Inferior parietal cortex (tissue), 1 donor: ENCODE data around the gene MEN1.

ENCODE experiments used
- DNase-seq: peaks from one replicate; pipeline ENCODE4 v3.0.0-alpha.2; 2016; ENCODE audit errors: extremely low spot score

Gene MEN1

DNA sequence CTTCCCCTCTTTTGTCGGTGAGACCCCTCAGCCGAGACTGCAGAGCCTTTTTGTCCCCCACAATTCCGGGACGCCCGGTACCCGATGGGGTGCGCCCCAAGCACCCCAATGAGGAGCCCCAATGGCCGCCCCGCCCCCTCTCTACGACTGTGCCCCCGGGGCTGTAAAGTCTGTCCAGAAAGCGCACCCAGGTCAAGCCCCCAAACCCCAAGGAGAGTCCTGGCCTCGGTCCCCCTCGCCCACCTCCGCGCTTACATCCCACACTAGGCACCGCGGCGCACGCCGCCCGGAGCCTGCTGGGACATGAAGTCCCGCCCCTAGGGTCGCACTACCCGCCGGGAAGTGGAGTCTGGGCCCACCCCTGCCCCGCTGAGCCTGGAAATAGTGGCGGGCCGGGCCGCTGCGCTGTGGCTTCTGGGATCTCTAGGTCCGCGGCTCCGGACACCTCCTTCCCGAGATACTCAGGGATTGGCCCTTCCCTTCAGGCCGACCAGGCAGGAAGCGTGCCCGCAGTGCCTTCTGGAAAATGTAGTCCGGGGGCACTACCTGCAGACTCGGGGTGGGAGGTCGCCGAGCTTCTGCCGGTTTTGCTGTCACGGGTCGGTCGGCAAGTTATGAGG lies at the start of gene MEN1:
MEN1 (minus strand) TSS at position 281 of the 620 bp plus-strand sequence. CDS start 442 bp downstream, outside the sequence.
- peak; percentile 95 for DNase-seq

DNA sequence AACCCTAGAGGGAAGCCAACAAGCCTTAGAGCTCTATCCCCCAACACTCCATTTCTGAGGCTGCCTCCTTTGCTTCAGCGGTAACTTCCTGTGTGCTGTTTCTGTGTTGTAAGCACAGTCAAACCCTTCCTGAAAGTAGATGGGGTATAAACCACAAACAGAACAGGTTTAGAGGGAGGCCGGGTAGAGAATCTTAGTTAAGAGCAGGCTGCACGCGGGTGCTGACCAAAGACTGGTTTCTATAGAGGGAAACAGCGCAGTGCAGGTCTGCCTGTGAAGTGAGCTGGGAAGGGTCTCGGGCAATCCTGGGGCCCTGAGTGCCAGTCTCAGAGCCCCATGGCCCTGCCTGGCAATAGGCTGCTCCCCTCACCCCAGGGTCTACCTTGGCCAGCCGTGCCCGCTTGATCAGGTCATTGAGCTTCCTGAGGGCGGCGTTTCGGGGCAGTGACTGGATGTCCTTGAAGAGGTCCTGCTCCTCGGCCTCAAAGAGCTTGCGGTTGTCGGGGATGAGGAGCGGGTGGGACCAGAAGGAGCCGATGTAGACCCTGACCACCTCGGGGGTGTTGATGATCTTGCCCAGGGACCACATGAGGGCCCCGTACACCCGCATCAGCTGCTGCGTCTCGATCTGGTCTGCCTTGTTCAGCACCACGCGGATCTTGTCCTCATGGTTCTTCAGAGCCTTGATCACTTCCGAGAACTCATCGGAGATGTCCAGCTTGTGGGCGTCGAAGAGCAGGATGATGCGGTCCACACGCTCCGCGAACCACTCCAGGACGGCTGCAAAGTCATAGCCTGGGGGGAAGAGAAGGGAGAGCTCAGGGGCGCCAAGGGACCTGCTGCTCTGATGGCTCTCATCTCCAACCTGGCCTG lies 49.4 kb upstream of the MEN1 start:
- no peak for DNase-seq

DNA sequence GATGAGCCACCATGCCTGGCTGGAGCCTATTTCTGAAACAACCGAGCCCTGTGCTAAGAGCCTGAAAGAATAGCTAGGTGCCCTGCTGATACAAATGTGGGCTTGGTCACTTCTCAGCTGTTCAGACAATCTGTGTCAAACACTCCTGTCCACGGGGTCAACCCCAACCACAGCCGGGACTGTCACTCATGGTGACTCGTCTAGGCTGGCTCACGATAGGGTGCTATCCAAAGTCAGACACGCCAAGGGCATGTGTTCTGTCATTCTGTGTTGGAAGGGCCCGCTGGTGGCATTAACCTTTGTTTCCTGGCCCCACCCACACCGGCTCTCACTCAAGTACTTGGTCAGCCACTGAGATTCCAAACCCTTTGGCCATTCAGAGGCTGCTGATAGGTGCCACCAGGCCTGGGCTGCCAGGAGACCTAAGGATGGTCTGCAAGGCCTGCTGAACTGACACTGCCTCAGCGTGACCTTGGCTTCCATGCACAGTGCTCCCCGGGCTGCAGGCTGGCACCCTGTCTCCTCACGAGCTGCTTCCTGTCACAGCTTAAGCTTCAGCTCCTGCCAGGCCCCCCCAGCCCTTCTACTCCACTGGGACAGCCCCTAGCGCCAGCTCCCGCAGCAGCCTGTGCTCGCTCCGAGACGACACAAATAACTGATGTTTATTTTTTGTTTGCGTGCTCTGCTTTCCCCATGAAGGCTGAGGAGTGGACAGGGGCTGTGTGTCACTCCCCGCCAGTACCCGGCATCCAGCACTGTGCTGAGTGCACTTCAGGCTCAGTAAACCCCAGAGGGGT lies 48.3 kb upstream of the MEN1 start:
- DNase-seq, result no peak

DNA sequence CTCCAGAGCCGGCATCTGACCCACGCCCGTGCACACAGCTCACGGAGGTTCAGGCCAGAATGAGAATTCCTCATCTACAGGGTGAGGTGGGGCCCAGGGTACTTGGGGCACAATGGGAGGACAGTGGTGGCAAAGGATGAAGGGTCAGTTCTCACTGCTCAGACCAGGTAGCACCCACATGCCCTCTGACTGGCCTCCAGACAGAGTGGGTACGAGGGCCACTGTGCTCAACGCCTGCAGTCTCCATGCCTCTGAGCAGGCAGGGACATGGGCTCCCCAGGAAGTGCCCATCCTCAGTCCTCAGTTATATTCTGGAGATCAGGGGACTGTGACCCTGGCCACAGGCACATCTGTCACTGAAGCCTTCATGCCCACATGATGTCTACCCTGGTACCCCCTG lies 47.1 kb upstream of the MEN1 start:
- no peak for DNase-seq

DNA sequence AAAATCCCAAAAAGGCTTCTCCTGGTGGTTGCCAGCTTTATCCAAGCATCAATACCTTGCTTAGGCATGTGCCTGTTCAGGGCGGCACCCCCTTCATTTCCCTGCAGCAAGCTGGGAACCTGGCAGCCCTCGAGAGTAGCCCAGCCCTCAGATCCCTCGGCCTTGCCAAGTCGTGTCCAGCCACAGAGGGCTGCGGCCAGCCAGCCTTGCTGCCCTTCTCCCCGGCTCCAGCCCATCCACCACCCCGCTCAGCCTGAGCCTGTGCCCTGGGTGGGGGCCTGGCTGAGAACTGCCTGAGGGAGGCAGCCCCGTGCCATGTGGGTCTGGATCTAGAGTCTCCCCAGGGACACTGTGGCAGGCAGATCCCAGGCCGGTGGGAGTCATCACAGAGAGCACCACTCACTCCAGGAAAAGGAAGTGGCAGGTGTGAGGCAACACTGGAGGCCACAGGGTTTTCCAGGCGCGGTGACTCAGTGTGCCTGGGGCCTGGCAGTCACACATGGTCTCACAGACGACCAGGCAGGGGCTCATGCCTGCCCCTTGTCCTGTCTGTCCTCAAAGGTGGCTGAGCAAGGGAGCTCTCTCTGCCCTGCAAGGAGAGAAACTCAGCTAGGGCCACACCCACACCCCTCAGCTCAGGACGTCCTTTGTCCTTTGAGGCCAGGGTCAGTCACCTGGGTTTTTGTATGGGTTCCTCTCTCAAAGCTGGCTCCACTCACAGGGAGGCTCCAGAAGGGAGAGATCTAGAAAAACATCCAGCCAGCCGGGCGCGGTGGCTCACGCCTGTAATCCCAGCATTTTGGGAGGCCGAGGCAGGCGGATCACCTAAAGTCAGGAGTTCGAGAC lies 46.3 kb upstream of the MEN1 start:
- DNase-seq, result no peak

DNA sequence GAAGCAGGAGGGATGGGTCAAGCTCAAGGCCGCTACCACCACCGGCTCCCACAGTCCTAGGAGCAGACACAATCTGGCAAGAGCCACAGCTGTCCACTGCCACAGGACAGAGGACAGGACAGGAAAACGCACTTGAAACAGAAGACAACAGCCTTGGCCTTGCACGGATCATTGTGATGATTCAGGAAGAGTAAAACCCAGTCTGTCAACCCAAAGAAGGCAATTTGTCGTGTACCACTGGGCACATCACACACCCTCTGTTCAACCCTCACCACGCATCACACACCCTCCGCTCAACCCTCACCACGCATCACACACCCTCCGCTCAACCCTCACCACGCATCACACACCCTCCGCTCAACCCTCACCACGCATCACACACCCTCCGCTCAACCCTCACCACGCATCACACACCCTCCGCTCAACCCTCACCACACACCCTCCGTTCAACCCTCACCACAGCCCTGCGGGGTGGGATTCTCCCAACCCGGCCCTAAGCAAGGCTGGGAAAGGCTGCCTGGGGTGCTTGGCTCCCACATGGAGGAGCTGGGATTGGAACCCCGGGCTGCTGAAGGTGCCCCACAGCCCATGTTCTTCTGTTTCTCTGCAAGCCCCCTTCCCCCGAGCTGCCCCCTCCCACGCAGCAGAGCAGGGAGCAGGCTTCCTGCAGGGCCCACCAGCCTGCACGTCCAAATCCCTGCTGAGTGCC lies 45.4 kb upstream of the MEN1 start:
- no peak for DNase-seq

DNA sequence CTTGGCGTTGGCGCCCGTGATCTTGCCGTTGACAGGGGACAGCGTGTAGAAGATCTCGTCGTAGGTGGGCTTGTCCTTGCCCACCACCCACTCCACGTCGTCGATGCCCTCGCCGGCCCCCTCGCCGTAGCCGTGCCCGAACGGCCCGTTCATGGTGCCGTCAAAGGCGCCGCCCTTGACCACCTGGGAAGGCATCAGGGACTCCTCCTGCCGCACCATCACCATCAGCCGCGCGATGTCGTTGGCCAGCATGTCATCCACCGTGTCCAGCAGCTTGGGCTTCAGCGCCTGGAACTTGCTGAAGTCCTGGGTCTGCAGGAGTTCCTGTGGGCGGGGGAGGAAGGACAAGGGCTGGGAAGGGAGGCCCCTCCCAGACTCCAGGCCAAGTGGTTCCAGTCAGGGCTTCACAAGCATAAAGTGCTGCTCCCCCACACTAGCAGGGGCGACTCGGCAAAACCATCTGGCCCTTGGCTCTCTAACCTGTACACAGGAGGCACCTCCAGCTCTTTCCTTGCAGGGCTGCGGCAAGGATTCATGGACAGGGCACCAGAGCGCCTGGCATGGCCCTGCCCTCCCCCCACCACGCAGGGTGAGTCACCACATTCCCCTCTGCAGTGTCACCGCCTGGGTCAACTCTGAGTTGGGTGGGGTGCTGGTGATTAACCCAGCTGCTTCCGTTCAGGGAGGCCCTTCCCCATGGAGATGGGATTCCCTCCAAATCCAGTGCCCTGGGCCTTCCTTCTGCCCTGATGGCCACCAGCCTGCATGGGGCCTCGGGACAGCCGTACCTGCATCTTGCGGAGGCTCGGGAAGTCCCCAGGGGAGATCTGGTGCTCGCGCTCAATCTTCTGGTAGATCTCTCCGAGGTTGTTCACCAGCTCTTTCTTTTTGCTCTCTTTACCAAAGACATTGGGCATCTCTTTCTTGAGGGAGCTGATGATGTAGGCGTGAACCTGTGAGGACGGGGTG lies 44.5 kb upstream of the MEN1 start:
- no peak for DNase-seq

DNA sequence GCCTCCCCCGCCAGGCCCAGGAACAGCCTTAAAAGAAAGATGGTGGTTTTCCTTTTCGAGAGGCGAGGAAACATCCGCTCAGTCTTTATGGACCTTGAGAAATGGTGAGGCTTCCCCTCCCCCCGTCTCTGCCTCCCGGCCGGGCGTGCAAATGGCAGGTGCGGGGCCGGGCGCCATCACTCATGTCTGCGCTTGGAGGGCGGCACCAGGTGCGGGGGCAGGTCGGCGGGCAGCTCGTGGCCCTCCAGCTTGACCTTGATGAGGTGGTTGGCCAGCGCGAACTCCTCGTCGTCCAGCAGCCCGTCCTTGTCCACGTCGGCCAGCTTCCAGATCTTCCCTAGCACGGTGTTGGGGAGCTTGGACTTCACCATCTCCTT lies 43.8 kb upstream of the MEN1 start:
- DNase-seq, result no peak

DNA sequence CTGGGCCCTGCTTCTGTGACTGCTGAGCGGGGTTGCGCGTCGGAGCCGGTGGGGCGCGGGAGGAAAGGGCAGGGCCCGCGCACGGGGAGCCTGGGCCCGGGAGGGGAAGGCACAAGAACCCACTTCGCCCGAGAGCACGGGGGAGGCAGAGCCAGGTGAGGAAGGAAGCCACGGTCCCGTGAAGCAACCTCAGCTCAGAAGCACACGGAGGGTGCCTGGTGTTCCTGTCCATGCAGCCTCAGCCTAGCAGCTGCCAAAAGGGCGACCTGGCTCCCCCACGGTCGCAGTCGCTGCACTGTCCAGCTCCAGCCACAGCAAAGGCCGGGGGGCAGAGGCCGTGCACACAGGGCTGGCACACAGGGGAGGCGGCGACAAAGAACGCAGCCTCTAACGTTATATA lies 43.4 kb upstream of the MEN1 start:
- DNase-seq, result no peak

DNA sequence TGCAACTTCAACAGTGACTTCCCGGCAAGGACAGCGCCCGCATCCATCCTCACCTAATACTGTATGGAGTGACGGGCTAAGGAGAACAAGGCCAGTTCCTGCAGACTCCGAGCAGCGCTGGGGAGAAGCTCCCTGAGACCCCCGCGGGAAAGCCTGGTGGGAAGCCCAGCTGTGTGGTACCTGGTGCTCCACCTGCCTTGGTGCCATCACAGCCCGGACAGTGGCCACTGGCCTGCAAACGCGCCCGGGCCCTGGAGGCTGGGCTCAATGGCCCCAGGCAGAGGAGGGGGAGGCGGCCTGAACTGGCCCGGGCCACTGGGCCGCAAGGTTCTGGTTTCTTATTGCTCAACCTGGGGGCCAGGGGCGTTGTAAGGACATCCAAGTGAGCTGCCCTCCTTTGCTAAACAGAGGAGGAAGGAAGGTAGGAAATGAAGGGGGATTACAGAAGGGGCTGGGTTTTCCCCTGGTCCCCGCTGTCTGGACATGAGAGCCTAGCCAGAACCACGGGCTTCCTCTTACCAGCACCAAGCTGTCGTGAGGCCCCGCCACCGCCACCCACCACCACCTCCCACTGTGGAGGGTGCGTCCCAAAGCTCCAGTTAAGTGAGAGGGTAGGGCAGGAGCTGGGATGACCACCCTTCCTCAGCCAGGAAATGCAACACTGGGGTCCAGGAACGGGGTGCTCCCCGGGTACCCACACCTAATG lies 42.6 kb upstream of the MEN1 start:
- no peak for DNase-seq

DNA sequence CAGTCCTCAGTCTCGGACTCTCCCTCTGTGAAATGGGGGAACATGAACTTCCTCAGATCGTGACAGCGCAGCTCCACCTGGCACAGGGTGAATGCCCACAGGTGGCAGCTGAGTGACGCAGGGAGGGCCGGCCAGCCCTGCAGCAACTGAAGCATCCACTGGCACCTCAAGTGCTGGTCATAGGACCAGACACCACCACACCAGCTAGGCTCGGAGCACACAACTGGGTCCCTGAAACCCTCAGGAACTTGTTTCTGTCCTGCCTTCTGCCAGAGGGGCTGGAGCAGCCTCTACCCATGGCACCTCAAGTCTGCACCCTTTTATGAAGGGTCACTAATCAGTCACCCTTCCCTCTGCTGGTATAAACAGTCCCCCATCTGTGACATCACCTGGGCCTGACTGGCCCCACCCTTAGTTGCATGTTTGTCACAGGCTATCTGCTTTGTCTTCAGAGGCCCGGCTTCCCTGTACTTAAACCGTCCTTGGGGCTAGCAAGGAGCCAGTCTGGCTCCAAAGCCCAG lies 41.5 kb upstream of the MEN1 start:
- DNase-seq, result no peak

DNA sequence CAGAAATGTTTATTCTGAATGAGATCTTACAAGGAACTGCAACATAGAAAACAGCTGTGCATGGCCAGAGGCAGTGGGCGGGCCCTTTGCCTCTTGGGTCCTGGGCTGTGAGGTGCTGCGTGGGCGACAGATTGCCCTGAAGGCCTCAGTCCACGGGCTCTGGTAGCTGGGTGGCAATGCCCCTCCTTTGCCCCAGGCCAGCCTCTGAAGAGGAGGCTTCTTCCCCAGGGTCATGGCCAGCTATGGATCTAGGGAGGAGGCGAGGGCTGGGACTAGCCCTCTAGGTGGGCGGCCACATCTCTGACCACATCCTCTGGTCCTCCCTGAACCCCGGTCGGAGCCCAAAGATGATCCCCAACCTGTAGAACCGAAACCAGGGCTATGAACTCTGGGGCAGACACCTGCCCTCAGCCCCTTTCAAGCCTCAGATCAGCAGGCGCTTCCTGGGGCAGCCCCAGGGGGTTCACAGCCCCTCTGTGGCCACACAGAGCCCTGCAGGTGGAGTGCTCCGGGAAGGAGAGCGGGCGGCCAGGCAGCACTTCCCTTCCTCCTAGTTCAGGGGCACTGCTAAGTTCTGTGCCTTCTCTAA lies 40.7 kb upstream of the MEN1 start:
- DNase-seq, result no peak

DNA sequence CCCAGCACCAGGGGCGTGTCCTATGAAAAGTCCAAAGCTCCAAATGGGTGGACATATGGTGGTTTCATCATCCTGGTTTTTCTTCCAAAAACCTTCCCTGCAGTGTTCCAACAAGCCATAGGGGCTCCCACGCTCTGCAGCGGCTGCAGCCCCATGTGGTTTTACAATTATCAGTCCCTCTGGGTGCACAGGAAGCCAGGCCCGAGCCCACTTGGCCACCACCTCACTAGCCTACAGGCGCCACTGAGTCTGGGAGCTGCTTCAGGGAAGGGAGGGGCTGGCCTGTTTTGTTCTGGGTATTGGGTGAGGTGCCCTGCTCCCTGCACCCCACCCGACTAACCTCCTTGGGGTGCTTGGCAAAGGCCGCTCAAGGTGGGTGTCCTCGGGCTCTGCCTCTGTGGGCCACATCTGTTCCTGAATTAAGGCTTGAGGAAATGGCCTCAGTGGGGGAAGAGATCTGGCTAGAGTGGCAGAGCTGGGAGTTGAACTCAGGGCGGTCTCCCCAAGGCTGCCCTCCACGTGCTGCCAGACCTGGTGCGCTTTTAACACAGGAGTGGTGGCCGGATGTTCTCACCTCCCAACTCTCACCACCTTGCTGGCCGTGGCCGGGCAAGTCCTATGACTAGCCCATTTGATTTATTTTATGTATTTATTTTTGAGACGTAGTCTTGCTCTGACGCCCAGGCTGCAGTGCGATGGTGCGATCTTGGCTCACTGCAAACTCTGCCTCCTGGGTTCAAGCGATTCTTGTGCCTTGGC lies 39.4 kb upstream of the MEN1 start:
- no peak for DNase-seq

DNA sequence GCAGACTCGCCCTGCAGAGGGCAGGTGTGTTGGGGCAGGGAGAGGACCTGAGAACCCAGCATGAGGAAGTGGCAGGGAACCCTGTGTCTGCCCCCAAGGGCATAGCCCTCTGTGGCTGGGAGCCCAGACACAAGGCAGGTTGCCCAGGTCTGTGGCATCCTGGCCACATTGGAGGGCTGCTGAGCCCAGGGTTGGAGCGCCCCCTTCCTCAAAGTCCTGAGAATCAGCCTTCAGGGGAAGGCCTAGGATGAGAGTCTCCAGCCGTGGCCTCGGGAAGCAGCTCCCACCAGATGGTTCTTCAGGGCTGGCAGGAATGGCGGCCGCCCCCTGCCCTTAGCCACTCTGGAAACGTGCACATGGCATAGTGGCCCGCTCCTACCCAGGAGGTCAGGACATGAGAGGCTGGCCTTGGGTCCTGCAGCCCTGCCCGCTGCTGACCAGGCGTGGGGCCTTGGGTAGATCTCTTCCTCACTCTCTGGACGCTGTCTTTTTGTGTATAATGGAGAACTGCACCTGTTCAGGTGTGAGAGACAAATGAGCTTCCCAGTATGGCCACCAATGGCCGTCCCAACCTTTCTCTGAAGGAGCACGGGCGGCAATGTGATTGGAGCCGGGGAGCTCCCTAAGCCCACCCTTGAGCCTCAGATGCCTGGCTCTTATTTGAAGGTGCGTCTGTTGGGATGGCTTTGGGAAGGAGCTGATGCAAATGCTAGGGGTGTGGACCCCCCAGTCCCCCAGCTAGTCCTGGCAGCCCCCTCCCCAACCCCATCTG lies 38.7 kb upstream of the MEN1 start:
- no peak for DNase-seq

DNA sequence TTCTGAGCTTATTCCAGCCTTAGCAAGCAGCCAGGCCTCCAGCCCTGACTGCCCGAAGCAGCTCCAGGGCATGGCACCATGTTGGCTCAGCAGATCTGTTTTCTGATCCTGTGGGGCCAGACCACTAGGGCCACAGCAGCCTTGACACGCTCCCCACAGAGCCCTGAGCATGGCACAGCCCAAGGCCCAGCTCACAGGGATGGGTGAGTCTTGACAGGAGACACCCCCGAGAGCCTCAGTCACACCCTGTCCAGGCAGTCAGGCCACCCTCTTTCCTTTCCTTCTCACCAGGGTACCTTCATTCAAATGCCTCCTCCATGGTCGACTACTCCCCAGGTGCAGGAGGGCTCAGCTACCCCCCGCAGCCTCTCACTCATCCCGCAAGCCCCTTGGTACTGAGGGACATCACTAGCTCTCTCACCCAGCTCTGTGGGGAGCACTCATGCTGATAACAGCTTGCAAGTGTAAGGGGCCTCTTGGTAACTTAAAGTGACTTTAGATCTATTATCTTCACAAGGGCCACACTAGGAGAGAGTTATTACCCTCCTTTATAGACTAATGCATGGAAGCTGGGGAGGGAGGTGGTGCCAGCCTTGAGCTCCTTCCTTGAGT lies 38.0 kb upstream of the MEN1 start:
- DNase-seq, result no peak

DNA sequence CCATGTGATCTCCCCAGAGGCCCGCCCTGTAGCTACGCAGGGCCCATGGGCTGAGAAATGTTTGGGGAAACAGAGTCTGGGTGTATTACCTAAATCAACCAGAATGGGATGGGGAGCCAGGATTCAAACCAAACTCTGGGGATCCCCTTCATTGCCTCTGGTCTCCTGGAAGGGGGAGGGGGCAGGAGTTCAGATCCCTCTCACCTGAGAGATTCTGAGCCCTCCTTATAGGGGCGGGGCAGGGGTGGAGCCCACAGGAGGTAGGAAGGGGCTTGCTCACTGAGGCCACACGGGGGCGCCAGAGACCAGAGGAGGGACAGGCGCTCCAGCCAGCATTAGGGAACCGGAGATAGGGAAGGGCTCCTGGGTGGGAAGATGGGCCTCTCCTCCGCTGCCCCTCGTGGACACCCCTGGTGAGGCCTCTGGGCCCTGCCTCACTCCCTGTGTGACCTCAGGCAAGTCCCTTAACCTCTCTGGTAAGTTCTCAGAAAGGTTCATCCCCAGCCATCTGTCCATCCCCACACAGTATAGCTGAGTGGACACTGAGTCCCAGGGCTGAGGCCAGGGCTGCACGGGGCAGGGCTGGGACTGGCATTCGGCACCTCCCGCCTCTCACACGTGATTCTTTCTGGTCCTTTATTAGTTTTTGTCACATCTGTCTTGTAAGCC lies 36.8 kb upstream of the MEN1 start:
- peak; percentile 96 for DNase-seq
